ENCODE data around the gene PHTF2. TPM values are rescaled to one million over a fixed set of nuclear protein-coding genes. Genes with fewer than 3 reads are reported as not detected.
A peak's percentile ranks its signal among the peaks of the same experiment; 100 is the strongest.
"Not testable (repeated sequence)": the region's sequence is repeated elsewhere in the genome, so short reads cannot be mapped to it uniquely, and the experiment has no call there.

The PHTF2 gene
- total RNA-seq, 2 donors from 2014 or later = 39.4 to 45.9 TPM

GRCh38 chr7:77993838-77994237, 195.3 kb downstream of the PHTF2 start:
- no peaks in the 10 kb centered on the region for H3K27me3 ChIP-seq (replicated peaks; ENCODE audit: insufficient read depth)
- no peak for TF ChIP-seq CTCF (IDR thresholded peaks at IDR 0.05)
- H3K4me3 ChIP-seq = no peak overlapping the region
- no peaks in the 10 kb centered on the region for H3K4me1 ChIP-seq (ENCODE audit: control insufficient read depth in 1 of 2, low read depth in 2 of 2)
- H3K9me3 ChIP-seq = no peaks in the 10 kb centered on the region
- no peaks in the 10 kb centered on the region for H3K36me3 ChIP-seq
- DNase-seq (ENCODE audit: low spot score) (no peak), ATAC-seq (ENCODE audit: insufficient number of reproducible peaks, low FRiP score, low read depth) (no peak)
- no peak overlapping the region for H3K27ac ChIP-seq

GRCh38 chr7:77995717-77996116, 197.1 kb downstream of the PHTF2 start:
- TF ChIP-seq CTCF (IDR thresholded peaks at IDR 0.05) = no peak
- Histone ChIP-seq H3K27ac (no peak overlapping the region), H3K36me3 (no peaks in the 10 kb centered on the region), H3K4me1 (ENCODE audit: control insufficient read depth in 1 of 2, low read depth in 2 of 2) (no peaks in the 10 kb centered on the region), H3K9me3 (no peaks in the 10 kb centered on the region), H3K27me3 (replicated peaks; ENCODE audit: insufficient read depth) (no peaks in the 10 kb centered on the region), H3K4me3 (no peak overlapping the region)
- no peak for DNase-seq (ENCODE audit: low spot score)
- no peak for ATAC-seq (ENCODE audit: insufficient number of reproducible peaks, low FRiP score, low read depth)

GRCh38 chr7:77999168-77999567, 200.6 kb downstream of the PHTF2 start:
- DNase-seq (ENCODE audit: low spot score); ATAC-seq (ENCODE audit: insufficient number of reproducible peaks, low FRiP score, low read depth); H3K4me1 ChIP-seq (ENCODE audit: control insufficient read depth in 1 of 2, low read depth in 2 of 2): not testable (repeated sequence)

GRCh38 chr7:78002021-78002420, 203.4 kb downstream of the PHTF2 start:
- H3K36me3 ChIP-seq = no peaks in the 10 kb centered on the region
- H3K27me3 ChIP-seq (replicated peaks; ENCODE audit: insufficient read depth) = no peaks in the 10 kb centered on the region
- H3K9me3 ChIP-seq = no peaks in the 10 kb centered on the region
- H3K4me3 ChIP-seq = no peak overlapping the region
- H3K4me1 ChIP-seq (ENCODE audit: control insufficient read depth in 1 of 2, low read depth in 2 of 2) = peaks cover 0 to 23% of the 10 kb centered on the region in 2 donors
- no peak for TF ChIP-seq CTCF (IDR thresholded peaks at IDR 0.05)
- no peak overlapping the region for H3K27ac ChIP-seq
- DNase-seq (ENCODE audit: low spot score) (no peak), ATAC-seq (ENCODE audit: insufficient number of reproducible peaks, low FRiP score, low read depth) (no peak)

More at GRCh38 chr7:77999168-77999567, 200.6 kb downstream of the PHTF2 start:
- not testable (repeated sequence) for H3K27me3 ChIP-seq (replicated peaks; ENCODE audit: insufficient read depth); H3K36me3 ChIP-seq; H3K27ac ChIP-seq; H3K9me3 ChIP-seq; H3K4me3 ChIP-seq

GRCh38 chr7:78002715-78003114, 204.1 kb downstream of the PHTF2 start:
- no peak overlapping the region for H3K27ac ChIP-seq
- no peak overlapping the region for H3K4me3 ChIP-seq
- no peaks in the 10 kb centered on the region for H3K27me3 ChIP-seq (replicated peaks; ENCODE audit: insufficient read depth)
- ATAC-seq (ENCODE audit: insufficient number of reproducible peaks, low FRiP score, low read depth) (no peak), DNase-seq (ENCODE audit: low spot score) (no peak)
- H3K9me3 ChIP-seq = no peaks in the 10 kb centered on the region
- H3K36me3 ChIP-seq = no peaks in the 10 kb centered on the region
- peaks cover 0 to 23% of the 10 kb centered on the region in 2 donors for H3K4me1 ChIP-seq (ENCODE audit: control insufficient read depth in 1 of 2, low read depth in 2 of 2)
- no peak for TF ChIP-seq CTCF (IDR thresholded peaks at IDR 0.05)

GRCh38 chr7:78006063-78006755, 207.6 kb downstream of the PHTF2 start:
- Histone ChIP-seq H3K27me3 (replicated peaks; ENCODE audit: insufficient read depth) (no peaks in the 10 kb centered on the region), H3K27ac (peak overlapping the region; percentile 58 to 76), H3K9me3 (no peaks in the 10 kb centered on the region), H3K4me3 (no peak overlapping the region), H3K4me1 (ENCODE audit: control insufficient read depth in 1 of 2, low read depth in 2 of 2) (peaks cover 0 to 23% of the 10 kb centered on the region in 2 donors), H3K36me3 (no peaks in the 10 kb centered on the region)
- TF ChIP-seq CTCF (IDR thresholded peaks at IDR 0.05) = no peak
- DNase-seq (ENCODE audit: low spot score) (no peak), ATAC-seq (ENCODE audit: insufficient number of reproducible peaks, low FRiP score, low read depth) (no peak)
